PFSK-1 (cell line): Measurements from ENCODE around the gene DPP6.

Experiments
- POLR2AphosphoS5 ChIP-seq: IDR thresholded peaks from 2 replicates; pipeline ENCODE4 v1.6.1; 2012; ENCODE audit warnings: low read depth, mild to moderate bottlenecking, control low read depth, low read length, moderate library complexity
- SIN3A ChIP-seq: IDR thresholded peaks from 2 replicates; pipeline ENCODE4 v1.6.1; 2012; ENCODE audit warnings: mild to moderate bottlenecking, low read length, moderate library complexity, borderline replicate concordance; ENCODE audit not compliant: insufficient read depth
- TAF1 ChIP-seq: IDR thresholded peaks from 2 replicates; pipeline ENCODE4 v1.6.1; 2012; ENCODE audit warnings: low read length, control low read depth, borderline replicate concordance; ENCODE audit not compliant: insufficient read depth

GRCh38 chr7:154909241-154910105 is 857.3 kb downstream of the DPP6 start:
- TF ChIP-seq TAF1 (no peak), POLR2AphosphoS5 (no peak), SIN3A (no peak)
